GM12878 (cell line): ENCODE results near the gene ARMC9. TPM values are rescaled to one million over a fixed set of nuclear protein-coding genes. Genes with fewer than 3 reads are reported as not detected.

ENCODE experiments used
- ATAC-seq: fragments of 200-7000 bp; cut with Tn5 transposase; 3 replicates; pipeline ENCODE4 v1.9.1; 2020; ENCODE audit warnings: mild to moderate bottlenecking, moderate library complexity
- BruUV-seq: library from RNA; stranded (reverse); fragments of 400-500 nt; replicated peaks from 2 replicates; lab custom pipeline; 2021; lab: Mats Ljungman, UMichigan
- CTCF ChIA-PET: fragments of 300-600 bp; sonication (Branson Sonifier 250); formaldehyde crosslinking; extraction: SDS; loops from one replicate; lab custom pipeline; 2021; ENCODE audit warnings: inconsistent platforms; lab: Yijun Ruan, JAX
- POLR2A ChIA-PET: fragments of 350-600 bp; formaldehyde crosslinking; extraction: SDS; loops from one replicate; lab custom pipeline; 2021; ENCODE audit warnings: inconsistent platforms; lab: Charles Lee
- RAD21 ChIA-PET: fragments of 300-600 bp; sonication (Branson Sonifier 250); formaldehyde crosslinking; loops from one replicate; lab custom pipeline; 2023; ENCODE audit warnings: antibody characterized with exemption; ENCODE audit not compliant: unreplicated experiment; lab: Charles Lee
- SMC1A ChIA-PET: fragments of 300-600 bp; sonication (Branson Sonifier 250); formaldehyde crosslinking; loops from one replicate; lab custom pipeline; 2023; ENCODE audit not compliant: unreplicated experiment, uncharacterized antibody; lab: Charles Lee
- DNase-seq: peaks from one replicate; pipeline ENCODE4 v3.0.0-alpha.2; 2011; ENCODE audit warnings: low read depth, low spot score
- FAIRE-seq: peaks from 3 replicates; lab custom pipeline; 2011; peaks lifted over from hg19 to GRCh38; lab: Jason Lieb, UNC
- H2AFZ ChIP-seq: 2 replicates; pipeline ENCODE4 v1.6.0; 2011; ENCODE audit warnings: low read depth, low read length, control low read depth; ENCODE audit not compliant: control insufficient read depth
- H3K27ac ChIP-seq: 2 replicates; pipeline ENCODE4 v1.5.1; 2011; ENCODE audit warnings: control low read depth; ENCODE audit not compliant: control insufficient read depth, insufficient read depth
- H3K27me3 ChIP-seq, 2 experiments: replicated peaks in 1 of 2; 2 replicates each; pipeline versions ENCODE4 v1.6.0 to v1.6.1; 2011; ENCODE audit warnings: low read length in 1 of 2; ENCODE audit not compliant: control insufficient read depth in 2 of 2, insufficient read depth in 2 of 2
- H3K36me3 ChIP-seq, 2 experiments: 2 replicates each; pipeline ENCODE4 v1.5.1; 2011; ENCODE audit warnings: low read length in 1 of 2; ENCODE audit not compliant: control insufficient read depth in 2 of 2, insufficient read depth in 2 of 2
- H3K4me1 ChIP-seq: 2 replicates; pipeline ENCODE4 v1.6.1; 2011; ENCODE audit warnings: mild to moderate bottlenecking, low read length, moderate library complexity, mixed read lengths; ENCODE audit not compliant: control insufficient read depth, insufficient read depth
- H3K4me2 ChIP-seq: 2 replicates; pipeline ENCODE4 v1.6.0; 2011; ENCODE audit warnings: control low read depth; ENCODE audit not compliant: control insufficient read depth, insufficient read depth
- H3K4me3 ChIP-seq: fragments of 200-600 bp; sonication (generic); 2 replicates; pipeline ENCODE4 v1.5.1; 2016
- H3K79me2 ChIP-seq: 2 replicates; pipeline ENCODE4 v1.6.0; 2011; ENCODE audit warnings: low read length; ENCODE audit not compliant: control insufficient read depth, insufficient read depth
- H3K9ac ChIP-seq: 2 replicates; pipeline ENCODE4 v1.8.0; 2011; ENCODE audit warnings: low read length, control low read depth, mixed read lengths; ENCODE audit not compliant: control insufficient read depth, insufficient read depth
- H3K9me3 ChIP-seq: replicated peaks from 3 replicates; pipeline ENCODE4 v1.5.1; 2011; ENCODE audit warnings: mild to moderate bottlenecking, low read length; ENCODE audit not compliant: control insufficient read depth, insufficient read depth
- H4K20me1 ChIP-seq: 2 replicates; pipeline ENCODE4 v1.6.0; 2011; ENCODE audit not compliant: control insufficient read depth, insufficient read depth
- EZH2 ChIP-seq: IDR thresholded peaks from 2 replicates; pipeline ENCODE4 v1.6.1; 2012; ENCODE audit warnings: low read depth, mild to moderate bottlenecking, control low read depth, inconsistent platforms, low read length, borderline replicate concordance; ENCODE audit not compliant: control insufficient read depth
- GATAD2B ChIP-seq: fragments of 450-650 bp; conservative IDR thresholded peaks from 2 replicates; pipeline ENCODE4 v1.6.1; 2017; ENCODE audit warnings: low read depth, mild to moderate bottlenecking, moderate library complexity
- IKZF1 ChIP-seq: fragments of 450-650 bp; conservative IDR thresholded peaks from 2 replicates; pipeline ENCODE4 v1.6.1; 2017; ENCODE audit warnings: antibody characterized with exemption, mild to moderate bottlenecking
- RELA ChIP-seq: fragments of 450-650 bp; IDR thresholded peaks from 2 replicates; pipeline ENCODE4 v1.8.0; 2014; ENCODE audit warnings: borderline replicate concordance; ENCODE audit not compliant: partially characterized antibody
- WGBS: methylation state at CpG from one replicate; pipeline ENCODE4 v1.1.6; 2016; ENCODE audit warnings: low lambda C conversion rate; ENCODE audit not compliant: insufficient replicate concordance, insufficient coverage; ENCODE audit errors: missing lambda C conversion rate; 5-methylcytosine and 5-hydroxymethylcytosine counted together
- in situ Hi-C: fragments of 300-500 bp; cut with MboI; formaldehyde crosslinking; loops from 9 replicates; pipeline ENCODE4 v1.14.3; 2018; ENCODE audit warnings: mixed read lengths
- intact Hi-C: fragments of 100-400 bp; cut with micrococcal nuclease; formaldehyde crosslinking; loops from one replicate; pipeline ENCODE4 v1.14.2; 2022; ENCODE audit not compliant: unreplicated experiment
- polyA plus RNA-seq, 11 experiments: library from polyadenylated mRNA; depleted of rRNA in 4 of 11; unstranded in 6 of 11; stranded (reverse) in 5 of 11; fragments of >200 nt; fragmentation: Nextera tagmentation in 4 of 11; fragmentation: Illumina TruSeq in 1 of 11; extraction: Ambion mirVana in 4 of 11; extraction: Trizol in 1 of 11; gene quantifications; 1 replicate in 1 of 11; 2 replicates in 10 of 11; pipeline versions ENCODE4 v1.2.1 to v1.2.3, GENCODE V29; 2011 to 2016; ENCODE audit warnings: inconsistent platforms in 2 of 11, missing spikeins in 2 of 11, low read depth in 1 of 11
- total RNA-seq, 4 experiments: library from RNA; depleted of rRNA in 3 of 4; stranded (reverse); fragments of >200 nt in 3 of 4; fragmentation: Illumina TruSeq in 1 of 4; extraction: Trizol in 1 of 4; gene quantifications; 2 replicates each; pipeline versions ENCODE4 v1.2.1 to v1.2.3, GENCODE V29; 2013 to 2021
- TF ChIP-seq, protein P1 (sequence below), 3 experiments: IDR thresholded peaks in 2 of 3; conservative IDR thresholded peaks in 1 of 3; 2 replicates each; pipeline ENCODE4 v1.5.1; 2011; ENCODE audit warnings: low read depth in 3 of 3, low read length in 3 of 3, mild to moderate bottlenecking in 3 of 3, control low read depth in 2 of 3, moderate library complexity in 2 of 3, inconsistent platforms in 1 of 3, mixed read lengths in 1 of 3; ENCODE audit not compliant: control insufficient read depth in 2 of 3, insufficient read depth in 1 of 3; ENCODE audit errors: extremely low read depth in 1 of 3
- TF ChIP-seq, protein P2 (sequence below): IDR thresholded peaks from 2 replicates; pipeline ENCODE4 v1.6.1; 2011; ENCODE audit warnings: borderline replicate concordance, low read depth, mild to moderate bottlenecking, moderate library complexity, mixed read lengths, low read length; ENCODE audit not compliant: insufficient read depth; ENCODE audit errors: extremely low read length

ARMC9 gene
- total and polyA plus RNA-seq, 10 of the 15 experiments (the other 5 are each of a cell fraction or from before 2014, with no cell fraction given), result 3.8 to 21.8 (median 10.4) TPM

- TF ChIP-seq, protein P1, sequence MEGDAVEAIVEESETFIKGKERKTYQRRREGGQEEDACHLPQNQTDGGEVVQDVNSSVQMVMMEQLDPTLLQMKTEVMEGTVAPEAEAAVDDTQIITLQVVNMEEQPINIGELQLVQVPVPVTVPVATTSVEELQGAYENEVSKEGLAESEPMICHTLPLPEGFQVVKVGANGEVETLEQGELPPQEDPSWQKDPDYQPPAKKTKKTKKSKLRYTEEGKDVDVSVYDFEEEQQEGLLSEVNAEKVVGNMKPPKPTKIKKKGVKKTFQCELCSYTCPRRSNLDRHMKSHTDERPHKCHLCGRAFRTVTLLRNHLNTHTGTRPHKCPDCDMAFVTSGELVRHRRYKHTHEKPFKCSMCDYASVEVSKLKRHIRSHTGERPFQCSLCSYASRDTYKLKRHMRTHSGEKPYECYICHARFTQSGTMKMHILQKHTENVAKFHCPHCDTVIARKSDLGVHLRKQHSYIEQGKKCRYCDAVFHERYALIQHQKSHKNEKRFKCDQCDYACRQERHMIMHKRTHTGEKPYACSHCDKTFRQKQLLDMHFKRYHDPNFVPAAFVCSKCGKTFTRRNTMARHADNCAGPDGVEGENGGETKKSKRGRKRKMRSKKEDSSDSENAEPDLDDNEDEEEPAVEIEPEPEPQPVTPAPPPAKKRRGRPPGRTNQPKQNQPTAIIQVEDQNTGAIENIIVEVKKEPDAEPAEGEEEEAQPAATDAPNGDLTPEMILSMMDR (IDR thresholded peaks at IDR 0.05 in 2 of 3, conservative IDR thresholded peaks at IDR 0.05 in 1 of 3; ENCODE audit: control insufficient read depth in 2 of 3, extremely low read depth in 1 of 3, insufficient read depth in 1 of 3, low read depth in 3 of 3, low read length in 3 of 3), result peak; percentile 72 to 95 (median 94)
- TF ChIP-seq GATAD2B (0 out of 2 replicates have a peak, but pooled peaks have one; percentile 53), EZH2 (no peak), IKZF1 (0 out of 2 replicates have a peak, but pooled peaks have one; percentile 46), RELA (peak; percentile 25)
Observed at GRCh38 chr2:231411831-231412617, 213.6 kb downstream of the ARMC9 start (continued).

DNA sequence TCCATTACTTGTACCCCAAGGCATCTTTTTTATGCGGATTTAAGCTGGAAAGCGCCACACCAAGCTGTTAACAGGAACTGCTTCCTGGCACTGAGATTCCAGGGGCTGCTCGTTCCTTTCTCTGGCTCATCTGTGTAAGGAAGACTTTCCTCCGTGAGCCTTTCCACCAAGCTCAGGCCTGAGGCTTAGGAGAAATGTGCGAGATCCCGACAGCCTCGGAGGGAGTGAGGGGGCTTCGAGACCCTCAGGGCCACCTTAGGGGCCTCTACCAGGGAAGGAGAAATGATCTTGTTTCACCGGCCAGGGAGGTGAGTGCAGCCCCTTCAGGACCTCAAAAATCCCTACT lies 214.2 kb downstream of the ARMC9 start:
- 53% methylated on average over 9 of the region's 9 CpGs for WGBS
- no peak overlapping the region for H3K9ac ChIP-seq

More for the DNA sequence above, 214.2 kb downstream of the ARMC9 start:
- DNase-seq, result no peak
- ATAC-seq, result no peak
- in situ Hi-C loops (loop anchor here (5.0 kb wide), 1 partner anchor 305 kb away; no protein-coding TSS in a partner anchor), intact Hi-C loops (loop anchor here (1.0 to 5.0 kb wide), 3 partner anchors 185 to 585 kb away; no protein-coding TSS in a partner anchor)
- Histone ChIP-seq H3K4me2 (peak overlapping the region; percentile 74; the same call in 1 of the 2 replicates), H4K20me1 (no peaks in the 10 kb centered on the region; the same call in 1 of the 2 replicates), H3K4me1 (no peaks in the 10 kb centered on the region), H3K27ac (no peak overlapping the region), H3K36me3 (no peaks in the 10 kb centered on the region), H3K79me2 (no peaks in the 10 kb centered on the region), H2AFZ (peak overlapping the region; percentile 76), H3K27me3 (no peaks in the 10 kb centered on the region), H3K9me3 (peaks cover 6% of the 10 kb centered on the region; the same call in 2 of the 3 replicates), H3K4me3 (no peak overlapping the region)
- ChIA-PET POLR2A (interaction anchor here (0.6 kb wide), 1 partner anchor 42 kb away, joined by 3 read pairs; no protein-coding TSS in a partner anchor), CTCF (interaction anchor here (0.7 to 12.3 kb wide), 19 partner anchors 14 to 588 kb away, joined by 3 to 234 read pairs (median 4); no protein-coding TSS in a partner anchor), RAD21 (interaction anchor here (1.1 to 4.2 kb wide), 3 partner anchors 185 to 428 kb away, joined by 6 to 16 read pairs (median 10); no protein-coding TSS in a partner anchor), SMC1A (interaction anchor here (1.0 to 4.3 kb wide), 5 partner anchors 115 to 310 kb away, joined by 3 to 32 read pairs (median 6); no protein-coding TSS in a partner anchor)
- TF ChIP-seq, protein P2, sequence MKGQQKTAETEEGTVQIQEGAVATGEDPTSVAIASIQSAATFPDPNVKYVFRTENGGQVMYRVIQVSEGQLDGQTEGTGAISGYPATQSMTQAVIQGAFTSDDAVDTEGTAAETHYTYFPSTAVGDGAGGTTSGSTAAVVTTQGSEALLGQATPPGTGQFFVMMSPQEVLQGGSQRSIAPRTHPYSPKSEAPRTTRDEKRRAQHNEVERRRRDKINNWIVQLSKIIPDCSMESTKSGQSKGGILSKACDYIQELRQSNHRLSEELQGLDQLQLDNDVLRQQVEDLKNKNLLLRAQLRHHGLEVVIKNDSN, result no peak
- no TSS peak for BruUV-seq
- FAIRE-seq, result no peak
